DOHH2 (cell line): ENCODE results near the gene ZNF101.

ENCODE experiments used
- H3F3A ChIP-seq: fragments of 200-600 bp; sonication (generic), shearing (Covaris generic); 2 replicates; pipeline ENCODE4 v1.6.0; 2016; ENCODE audit warnings: antibody characterized with exemption, mild to moderate bottlenecking; ENCODE audit not compliant: control insufficient read depth, insufficient read depth
- H3K27ac ChIP-seq: fragments of 200-600 bp; sonication (generic); 2 replicates; pipeline ENCODE4 v1.5.1; 2014; ENCODE audit warnings: low read depth, mild to moderate bottlenecking, low read length, moderate library complexity
- H3K27me3 ChIP-seq: fragments of 200-600 bp; sonication (generic); 2 replicates; pipeline ENCODE4 v1.6.1; 2014; ENCODE audit warnings: mild to moderate bottlenecking, low read length, mixed read lengths; ENCODE audit not compliant: control insufficient read depth
- H3K36me3 ChIP-seq: fragments of 200-600 bp; sonication (generic); 2 replicates; pipeline ENCODE4 v1.6.1; 2014; ENCODE audit warnings: mild to moderate bottlenecking, low read length, moderate library complexity, mixed read lengths; ENCODE audit not compliant: control insufficient read depth
- H3K4me1 ChIP-seq: fragments of 200-600 bp; sonication (generic); 2 replicates; pipeline ENCODE4 v1.6.1; 2014; ENCODE audit warnings: mild to moderate bottlenecking, low read length, mixed read lengths; ENCODE audit not compliant: control insufficient read depth
- H3K4me2 ChIP-seq: fragments of 200-600 bp; sonication (generic); 2 replicates; pipeline ENCODE4 v1.6.0; 2014; ENCODE audit warnings: mild to moderate bottlenecking, low read length, moderate library complexity
- H3K4me3 ChIP-seq: fragments of 200-600 bp; sonication (generic); 2 replicates; pipeline ENCODE4 v1.5.1; 2014; ENCODE audit warnings: mild to moderate bottlenecking, low read length, mixed read lengths
- H3K79me2 ChIP-seq: fragments of 200-600 bp; sonication (generic); 2 replicates; pipeline ENCODE4 v1.6.1; 2014; ENCODE audit warnings: mild to moderate bottlenecking, low read length, mixed read lengths; ENCODE audit not compliant: control insufficient read depth
- H3K9me2 ChIP-seq: fragments of 200-600 bp; sonication (generic); replicated peaks from 2 replicates; pipeline ENCODE4 v1.6.1; 2014; ENCODE audit warnings: mild to moderate bottlenecking, low read length, mixed read lengths; ENCODE audit not compliant: control insufficient read depth
- H3K9me3 ChIP-seq: fragments of 200-600 bp; sonication (generic); 2 replicates; pipeline ENCODE4 v1.6.1; 2014; ENCODE audit warnings: antibody characterized with exemption, low read length, mixed read lengths; ENCODE audit not compliant: control insufficient read depth, insufficient read depth
- H4K20me1 ChIP-seq: fragments of 200-600 bp; sonication (generic); 2 replicates; pipeline ENCODE4 v1.6.0; 2014; ENCODE audit warnings: low read depth, mild to moderate bottlenecking, antibody characterized with exemption, low read length, moderate library complexity; ENCODE audit not compliant: control insufficient read depth, insufficient read depth
- EZH2phosphoT487 ChIP-seq: fragments of 200-600 bp; sonication (generic); IDR thresholded peaks from 2 replicates; pipeline ENCODE4 v1.6.1; 2017; ENCODE audit warnings: borderline replicate concordance, mild to moderate bottlenecking, antibody characterized with exemption, low read length, moderate library complexity, mixed read lengths
- TF ChIP-seq, protein P1 (sequence below): fragments of 200-600 bp; sonication (generic); IDR thresholded peaks from one replicate; pipeline ENCODE4 v1.5.1; 2014; ENCODE audit warnings: antibody characterized with exemption, mild to moderate bottlenecking, low read depth, low read length; ENCODE audit not compliant: poor library complexity, severe bottlenecking

The ZNF101 gene

DNA sequence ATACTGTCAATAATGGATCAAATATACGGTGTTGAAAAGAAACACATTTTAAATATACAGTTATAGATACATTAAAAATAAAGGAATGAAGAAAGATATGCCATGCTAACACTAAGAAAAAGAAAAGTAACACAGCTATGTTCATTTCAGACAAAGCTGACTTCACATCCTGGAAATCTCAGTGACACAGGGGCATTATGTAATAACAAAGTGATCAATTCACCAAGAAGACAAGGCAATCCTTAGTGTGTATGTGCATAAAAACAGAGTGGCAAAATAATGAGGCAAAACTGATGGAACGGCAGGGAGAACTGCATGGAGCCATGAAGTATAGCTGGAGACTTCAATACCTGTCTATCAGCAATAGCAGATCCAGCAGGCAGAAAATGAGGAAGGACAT is 51.2 kb downstream of the ZNF101 start:
- H3K4me1 ChIP-seq, result no peaks in the 10 kb centered on the region
- peaks cover 65% of the 10 kb centered on the region for H3K79me2 ChIP-seq
- H3K27me3 ChIP-seq, result no peaks in the 10 kb centered on the region
- no peaks in the 10 kb centered on the region for H3F3A ChIP-seq
- TF ChIP-seq EZH2phosphoT487, result no peak
- TF ChIP-seq, protein P1, sequence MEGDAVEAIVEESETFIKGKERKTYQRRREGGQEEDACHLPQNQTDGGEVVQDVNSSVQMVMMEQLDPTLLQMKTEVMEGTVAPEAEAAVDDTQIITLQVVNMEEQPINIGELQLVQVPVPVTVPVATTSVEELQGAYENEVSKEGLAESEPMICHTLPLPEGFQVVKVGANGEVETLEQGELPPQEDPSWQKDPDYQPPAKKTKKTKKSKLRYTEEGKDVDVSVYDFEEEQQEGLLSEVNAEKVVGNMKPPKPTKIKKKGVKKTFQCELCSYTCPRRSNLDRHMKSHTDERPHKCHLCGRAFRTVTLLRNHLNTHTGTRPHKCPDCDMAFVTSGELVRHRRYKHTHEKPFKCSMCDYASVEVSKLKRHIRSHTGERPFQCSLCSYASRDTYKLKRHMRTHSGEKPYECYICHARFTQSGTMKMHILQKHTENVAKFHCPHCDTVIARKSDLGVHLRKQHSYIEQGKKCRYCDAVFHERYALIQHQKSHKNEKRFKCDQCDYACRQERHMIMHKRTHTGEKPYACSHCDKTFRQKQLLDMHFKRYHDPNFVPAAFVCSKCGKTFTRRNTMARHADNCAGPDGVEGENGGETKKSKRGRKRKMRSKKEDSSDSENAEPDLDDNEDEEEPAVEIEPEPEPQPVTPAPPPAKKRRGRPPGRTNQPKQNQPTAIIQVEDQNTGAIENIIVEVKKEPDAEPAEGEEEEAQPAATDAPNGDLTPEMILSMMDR, result no peak
- no peak overlapping the region for H3K27ac ChIP-seq
- peaks cover 54% of the 10 kb centered on the region for H3K9me3 ChIP-seq
- H3K36me3 ChIP-seq, result peaks cover 24% of the 10 kb centered on the region
- H3K4me3 ChIP-seq, result no peak overlapping the region
- H3K9me2 ChIP-seq, result no peaks in the 10 kb centered on the region
- no peak overlapping the region for H3K4me2 ChIP-seq
- H4K20me1 ChIP-seq, result no peaks in the 10 kb centered on the region

DNA sequence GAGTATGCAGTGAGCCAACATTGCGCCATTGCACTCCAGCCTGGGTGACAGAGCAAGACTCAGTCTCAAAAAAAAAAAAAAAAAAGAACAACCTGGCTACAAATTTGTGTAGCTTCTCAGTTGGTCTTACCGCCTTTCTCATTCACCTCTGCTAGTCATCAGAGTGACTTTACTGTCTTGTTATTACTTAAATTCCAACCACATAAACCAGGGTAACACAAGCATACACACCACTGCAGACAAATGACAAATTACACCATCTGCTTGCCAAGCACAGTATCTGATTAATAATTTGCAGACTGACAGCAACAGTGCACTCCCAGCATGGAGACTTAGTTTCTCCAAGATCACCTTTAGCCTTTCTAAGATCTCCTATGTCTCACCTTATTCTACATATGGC is 53.3 kb downstream of the ZNF101 start:
- Histone ChIP-seq H3K9me2 (no peaks in the 10 kb centered on the region), H3K27me3 (no peaks in the 10 kb centered on the region), H3F3A (no peaks in the 10 kb centered on the region), H4K20me1 (no peaks in the 10 kb centered on the region), H3K4me1 (no peaks in the 10 kb centered on the region), H3K9me3 (peaks cover 38% of the 10 kb centered on the region), H3K79me2 (peaks cover 52% of the 10 kb centered on the region), H3K4me2 (no peak overlapping the region), H3K27ac (no peak overlapping the region), H3K4me3 (no peak overlapping the region), H3K36me3 (peaks cover 16% of the 10 kb centered on the region)
- TF ChIP-seq, protein P1, result no peak
- TF ChIP-seq EZH2phosphoT487, result no peak

DNA sequence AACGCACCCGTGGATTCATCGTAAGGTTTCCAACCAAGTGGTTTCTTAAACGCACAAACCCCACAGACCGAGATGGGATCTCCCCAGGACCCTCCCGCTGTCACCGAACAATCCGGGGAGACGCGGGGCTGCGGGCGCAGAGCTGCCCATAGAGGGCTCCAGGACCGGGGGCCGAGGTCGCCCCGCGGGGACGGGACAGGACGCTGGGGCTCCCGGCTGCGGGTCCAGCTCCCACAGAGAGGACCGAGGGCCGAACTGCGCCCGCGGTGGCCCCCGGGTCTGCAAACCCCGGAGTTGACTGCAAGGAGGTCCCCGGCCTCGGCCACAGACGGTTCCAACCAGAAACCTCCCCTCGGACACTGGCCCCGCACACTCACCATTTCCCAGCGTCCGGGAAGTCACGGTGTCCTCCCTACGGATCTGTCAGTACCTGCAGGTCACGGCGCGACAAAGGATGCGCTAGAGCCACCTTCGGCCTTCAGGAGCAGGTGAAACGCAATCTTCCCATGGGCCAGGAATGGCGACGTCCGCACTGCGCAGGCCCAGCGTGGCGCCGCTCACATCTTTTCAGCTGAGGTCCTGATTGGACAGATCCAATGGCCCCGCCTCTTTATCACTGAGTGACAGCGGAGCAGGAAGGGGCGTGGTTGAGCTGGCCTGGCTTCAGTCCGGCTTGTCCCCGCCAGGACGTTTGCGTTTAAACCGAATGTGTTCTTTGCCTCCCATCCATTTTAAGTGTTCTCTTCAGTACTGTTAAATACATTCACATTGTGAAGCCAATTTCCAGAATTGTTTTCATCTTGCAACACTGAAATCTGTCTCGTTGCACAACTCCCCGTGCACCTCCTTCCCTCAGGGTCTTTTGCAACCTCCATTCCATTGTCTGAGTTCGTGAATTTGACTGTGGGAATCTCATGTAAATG is 64.2 kb downstream of the ZNF101 start, which contains the start of gene ZNF14:
TSS of gene ZNF14 (minus strand) at position 534 of the 923 bp plus-strand sequence. CDS start at position 380, 154 bp downstream.
- no peak for TF ChIP-seq EZH2phosphoT487
- TF ChIP-seq, protein P1, result peak; percentile 38
- no peaks in the 10 kb centered on the region for H4K20me1 ChIP-seq
- peaks cover 13% of the 10 kb centered on the region for H3K4me1 ChIP-seq
- peaks cover 51% of the 10 kb centered on the region for H3K79me2 ChIP-seq
- peaks cover 33% of the 10 kb centered on the region for H3K36me3 ChIP-seq
- H3K4me2 ChIP-seq, result peak within 1 kb of the TSS; percentile 67
- peaks cover 10% of the 10 kb centered on the region; the same call in 1 of the 2 replicates for H3K9me3 ChIP-seq
- peak within 1 kb of the TSS; percentile 78 for H3K4me3 ChIP-seq
- H3F3A ChIP-seq, result no peaks in the 10 kb centered on the region
- no peaks in the 10 kb centered on the region for H3K9me2 ChIP-seq
- H3K27me3 ChIP-seq, result no peaks in the 10 kb centered on the region
- no peak within 1 kb of the TSS for H3K27ac ChIP-seq
